ENCODE measurements around the gene ECHDC1. TPM values are rescaled to one million over a fixed set of nuclear protein-coding genes. Genes with fewer than 3 reads are reported as not detected.

The ECHDC1 gene
- total and polyA plus RNA-seq, 3 donors from 2014 or later, result 30.9 to 37.6 (median 34.9) TPM

- whole genome bisulfite sequencing, 2 donors, result 75 to 76% methylated on average over 6 of the region's 6 CpGs
- no peaks in the 10 kb centered on the region for H3K4me1 ChIP-seq
- no peaks in the 10 kb centered on the region for H3K36me3 ChIP-seq (ENCODE audit: low read depth, missing control alignments)
- H3K4me3 ChIP-seq, result no peak overlapping the region
- no peaks in the 10 kb centered on the region for H3K9me3 ChIP-seq
- no peak for DNase-seq
- H3K27me3 ChIP-seq, result no peaks in the 10 kb centered on the region
- no peak for TF ChIP-seq CTCF (IDR thresholded peaks at IDR 0.05)
- no peak for TF ChIP-seq POLR2A (IDR thresholded peaks at IDR 0.05)
- no peak overlapping the region for H3K27ac ChIP-seq
- intact Hi-C loops (cut with DNase I; ENCODE audit: low total_unique reads), result no loop called here
These were observed 25.9 kb downstream of the ECHDC1 start for GRCh38 chr6:127317388-127318128.

GRCh38 chr6:127305741-127306140 lies 37.7 kb downstream of the ECHDC1 start:
- Histone ChIP-seq H3K9me3 (no peaks in the 10 kb centered on the region), H3K36me3 (ENCODE audit: low read depth, missing control alignments) (no peaks in the 10 kb centered on the region), H3K4me1 (peaks cover 6% of the 10 kb centered on the region), H3K4me3 (no peak overlapping the region), H3K27me3 (no peaks in the 10 kb centered on the region), H3K27ac (no peak overlapping the region)
- TF ChIP-seq CTCF (IDR thresholded peaks at IDR 0.05) (no peak), POLR2A (IDR thresholded peaks at IDR 0.05) (no peak)
- WGBS, 2 donors, result 96 to 98% methylated on average over 1 of the region's 1 CpG
- intact Hi-C loops (cut with DNase I; ENCODE audit: low total_unique reads), result no loop called here
- DNase-seq, result no peak

GRCh38 chr6:127303917-127304316 lies 39.5 kb downstream of the ECHDC1 start:
- H3K27ac ChIP-seq, result no peak overlapping the region
- H3K27me3 ChIP-seq, result no peaks in the 10 kb centered on the region
- no peak for DNase-seq
- peaks cover 6% of the 10 kb centered on the region for H3K4me1 ChIP-seq
- H3K36me3 ChIP-seq (ENCODE audit: low read depth, missing control alignments), result no peaks in the 10 kb centered on the region
- 94 to 96% methylated on average over 3 of the region's 3 CpGs for WGBS, 2 donors
- TF ChIP-seq CTCF (IDR thresholded peaks at IDR 0.05) (no peak), POLR2A (IDR thresholded peaks at IDR 0.05) (no peak)
- no peaks in the 10 kb centered on the region for H3K9me3 ChIP-seq
- intact Hi-C loops (cut with DNase I; ENCODE audit: low total_unique reads), result no loop called here
- H3K4me3 ChIP-seq, result no peak overlapping the region

GRCh38 chr6:127302728-127303660 lies 40.4 kb downstream of the ECHDC1 start:
- intact Hi-C loops (cut with DNase I; ENCODE audit: low total_unique reads), result no loop called here
- no peak overlapping the region for H3K4me3 ChIP-seq
- no peaks in the 10 kb centered on the region for H3K9me3 ChIP-seq
- no peak overlapping the region for H3K27ac ChIP-seq
- peaks cover 6% of the 10 kb centered on the region for H3K4me1 ChIP-seq
- WGBS, 2 donors, result 59 to 64% methylated on average over 6 of the region's 6 CpGs
- peak; percentile 57 for DNase-seq
- H3K27me3 ChIP-seq, result no peaks in the 10 kb centered on the region
- no peaks in the 10 kb centered on the region for H3K36me3 ChIP-seq (ENCODE audit: low read depth, missing control alignments)
- no peak for TF ChIP-seq POLR2A (IDR thresholded peaks at IDR 0.05)
- TF ChIP-seq CTCF (IDR thresholded peaks at IDR 0.05), result peak; percentile 38 to 61 (median 58)
